NCI-H460 (cell line): Measurements from ENCODE around the gene KLF9. TPM values are rescaled to one million over a fixed set of nuclear protein-coding genes. Genes with fewer than 3 reads are reported as not detected.
A peak's percentile ranks its signal among the peaks of the same experiment; 100 is the strongest.

Experiments
- DNase-seq: peaks from one replicate; pipeline ENCODE4 v3.0.0-alpha.2; 2016; ENCODE audit warnings: low read depth; ENCODE audit errors: extremely low read depth
- total RNA-seq: library from RNA; depleted of rRNA; stranded (reverse); fragments of >200 nt; shearing (Covaris generic); gene quantifications from 2 replicates; pipeline ENCODE4 v1.2.3, GENCODE V29; 2014; rRNA removed

Gene KLF9
- total RNA-seq, 1 experiment from 2014 or later, result 7.4 TPM

- no peak for DNase-seq
Observed at GRCh38 chr9:70367305-70367930, 47.0 kb downstream of the KLF9 start.

- no peak for DNase-seq
Observed at GRCh38 chr9:70363760-70364159, 50.7 kb downstream of the KLF9 start.

- DNase-seq, result no peak
Observed at GRCh38 chr9:70362952-70363351, 51.5 kb downstream of the KLF9 start.

GRCh38 chr9:70355801-70356200 lies 58.7 kb downstream of the KLF9 start:
- no peak for DNase-seq

GRCh38 chr9:70352802-70353201 lies 61.7 kb downstream of the KLF9 start:
- DNase-seq, result peak; percentile 4

GRCh38 chr9:70352356-70352755 lies 62.1 kb downstream of the KLF9 start:
- DNase-seq, result no peak

- no peak for DNase-seq
Observed at GRCh38 chr9:70347046-70347445, 67.4 kb downstream of the KLF9 start.

GRCh38 chr9:70340572-70340971 lies 73.9 kb downstream of the KLF9 start:
- DNase-seq, result peak; percentile 23

Other genes starting within 250 kb of the KLF9 start
- gene SMC5, start 155.7 kb downstream of the KLF9 start, total RNA-seq, result 25.7 and 33.8 TPM in 2 replicates